Ovary (tissue), 3 donors: Measurements from ENCODE around the gene KIAA1671.

ENCODE experiments used
- EP300 ChIP-seq: sonication (generic); formaldehyde crosslinking; IDR thresholded peaks from one replicate; pipeline ENCODE4 v1.6.1; 2017; ENCODE audit warnings: antibody characterized with exemption
- POLR2A ChIP-seq: fragments of 450-650 bp; IDR thresholded peaks from one replicate; pipeline ENCODE4 v1.6.1; 2017; ENCODE audit warnings: antibody characterized with exemption, mild to moderate bottlenecking, moderate library complexity
- TF ChIP-seq, protein P1 (sequence below), 3 donors: fragments of 450-650 bp in 2 of 3; fragments of 200-600 bp in 1 of 3; IDR thresholded peaks; one replicate each; pipeline versions ENCODE4 v1.5.1 to v1.8.0; 2016 to 2022; ENCODE audit warnings: antibody characterized with exemption in 3 of 3, mild to moderate bottlenecking in 1 of 3
- donor health status: DM: no; HTN: no; CAD: no.

DNA sequence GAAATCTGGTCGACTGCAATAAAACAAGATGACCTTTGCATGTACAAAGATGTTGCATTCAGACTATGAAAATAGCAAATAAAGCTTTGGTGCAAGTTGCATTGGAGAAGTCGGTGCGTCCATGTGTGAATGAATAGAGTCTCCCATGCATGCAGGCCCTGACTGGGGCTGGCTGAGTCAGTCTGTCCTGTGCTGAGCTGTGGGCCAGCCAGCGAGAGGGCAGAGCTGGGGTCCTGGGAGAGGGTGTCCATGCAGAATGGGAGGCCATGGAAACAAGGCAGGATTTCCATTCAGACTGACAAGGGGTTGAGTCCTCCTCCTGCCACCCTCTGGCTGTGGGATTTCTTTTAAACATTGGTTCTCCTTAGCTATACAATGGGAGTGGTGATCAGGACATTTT, 244.8 kb downstream of the KIAA1671 start:
- TF ChIP-seq, protein P1, sequence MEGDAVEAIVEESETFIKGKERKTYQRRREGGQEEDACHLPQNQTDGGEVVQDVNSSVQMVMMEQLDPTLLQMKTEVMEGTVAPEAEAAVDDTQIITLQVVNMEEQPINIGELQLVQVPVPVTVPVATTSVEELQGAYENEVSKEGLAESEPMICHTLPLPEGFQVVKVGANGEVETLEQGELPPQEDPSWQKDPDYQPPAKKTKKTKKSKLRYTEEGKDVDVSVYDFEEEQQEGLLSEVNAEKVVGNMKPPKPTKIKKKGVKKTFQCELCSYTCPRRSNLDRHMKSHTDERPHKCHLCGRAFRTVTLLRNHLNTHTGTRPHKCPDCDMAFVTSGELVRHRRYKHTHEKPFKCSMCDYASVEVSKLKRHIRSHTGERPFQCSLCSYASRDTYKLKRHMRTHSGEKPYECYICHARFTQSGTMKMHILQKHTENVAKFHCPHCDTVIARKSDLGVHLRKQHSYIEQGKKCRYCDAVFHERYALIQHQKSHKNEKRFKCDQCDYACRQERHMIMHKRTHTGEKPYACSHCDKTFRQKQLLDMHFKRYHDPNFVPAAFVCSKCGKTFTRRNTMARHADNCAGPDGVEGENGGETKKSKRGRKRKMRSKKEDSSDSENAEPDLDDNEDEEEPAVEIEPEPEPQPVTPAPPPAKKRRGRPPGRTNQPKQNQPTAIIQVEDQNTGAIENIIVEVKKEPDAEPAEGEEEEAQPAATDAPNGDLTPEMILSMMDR (IDR thresholded peaks at IDR 0.05): no peak
- TF ChIP-seq EP300: no peak
- TF ChIP-seq POLR2A: no peak
